ENCODE measurements around the gene GREB1. TPM values are rescaled to one million over a fixed set of nuclear protein-coding genes. Genes with fewer than 3 reads are reported as not detected.

The GREB1 gene
- total RNA-seq, 1 experiment from 2014 or later = 16.5 TPM

DNA sequence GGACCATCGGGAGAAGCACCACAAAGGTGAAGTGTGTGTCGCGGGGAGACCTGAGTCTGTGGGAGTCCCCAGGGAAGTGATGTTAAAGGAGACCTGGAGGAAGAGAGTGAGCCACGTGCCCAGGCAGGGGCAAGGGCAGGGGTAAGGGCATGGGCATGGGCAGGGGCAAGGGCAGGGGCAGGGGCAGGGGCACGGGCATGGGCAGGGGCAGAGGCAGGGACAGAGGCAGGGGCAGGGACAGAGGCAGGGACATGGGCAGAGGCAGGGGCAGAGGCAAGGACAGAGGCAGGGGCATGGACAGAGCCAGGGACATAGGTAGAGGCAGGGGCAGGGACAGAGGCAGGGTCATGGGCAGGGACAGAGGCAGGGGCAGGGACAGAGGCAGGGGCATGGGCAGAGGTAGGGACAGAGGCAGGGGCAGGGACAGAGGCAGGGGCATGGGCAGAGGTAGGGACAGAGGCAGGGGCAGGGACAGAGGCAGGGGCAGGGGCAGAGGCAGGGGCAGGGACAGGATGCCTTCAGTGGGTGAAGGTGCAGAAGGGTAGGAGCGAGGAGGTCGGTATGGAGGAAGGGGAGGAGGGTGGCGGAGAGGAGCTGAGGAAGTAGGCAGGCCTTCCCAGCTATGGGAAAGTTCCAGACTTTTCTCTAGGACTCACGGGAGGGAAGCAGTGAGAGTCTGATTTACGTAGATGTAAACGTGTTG is 102.9 kb downstream of the GREB1 start:
- Histone ChIP-seq H3K9ac (ENCODE audit: extremely low read depth, insufficient read length, low read length) (no peak overlapping the region), H2BK15ac (ENCODE audit: low read depth, low read length) (no peak overlapping the region), H3K79me2 (ENCODE audit: insufficient read depth, low read length) (no peaks in the 10 kb centered on the region), H3T11ph (ENCODE audit: low read length) (no peak overlapping the region), H2BK20ac (ENCODE audit: low read depth, low read length, poor library complexity, severe bottlenecking) (no peak overlapping the region), H4K91ac (ENCODE audit: insufficient read length, low read depth, low read length) (no peak overlapping the region), H3K9me3 (ENCODE audit: control insufficient read depth, low read depth, low read length) (no peaks in the 10 kb centered on the region), H4K20me1 (ENCODE audit: control insufficient read depth, insufficient read depth, insufficient read length) (no peaks in the 10 kb centered on the region), H3K23ac (ENCODE audit: insufficient read length, low read depth, low read length) (no peak overlapping the region), H3K27me3 (ENCODE audit: insufficient read depth, low read length) (no peaks in the 10 kb centered on the region), H3K14ac (ENCODE audit: insufficient read depth, low read length) (no peak overlapping the region; the same call in 1 of the 2 replicates), H3K18ac (ENCODE audit: insufficient read length, low read depth, low read length) (no peak overlapping the region), H4K5ac (ENCODE audit: insufficient read length, low read depth, low read length) (no peak overlapping the region), H3K56ac (ENCODE audit: insufficient read length, low read depth, low read length) (no peak overlapping the region), H3K27ac (ENCODE audit: insufficient read length, low read depth, low read length) (no peak overlapping the region), H2BK120ac (ENCODE audit: low read depth, low read length, poor library complexity, severe bottlenecking) (no peak overlapping the region), H3K23me2 (ENCODE audit: insufficient read length, low read depth, low read length, poor library complexity, severe bottlenecking) (no peaks in the 10 kb centered on the region), H3K4me1 (ENCODE audit: insufficient read depth, low read length) (no peaks in the 10 kb centered on the region), H3K4me2 (ENCODE audit: insufficient read depth, insufficient read length, low read length) (no peak overlapping the region), H2AFZ (ENCODE audit: low read length) (no peak overlapping the region), H2BK5ac (ENCODE audit: insufficient read length, low read length) (no peak overlapping the region), H3K79me1 (ENCODE audit: insufficient read depth, low read depth, low read length, poor library complexity, severe bottlenecking) (no peaks in the 10 kb centered on the region), H4K8ac (replicated peaks; ENCODE audit: insufficient read length, low read depth, low read length) (no peak overlapping the region), H2BK12ac (ENCODE audit: insufficient read length, low read depth, low read length) (no peak overlapping the region), H2AK5ac (ENCODE audit: insufficient read length, low read length) (no peak overlapping the region), H3K4ac (ENCODE audit: low read depth, low read length) (no peak overlapping the region)
- TF ChIP-seq, protein P1, sequence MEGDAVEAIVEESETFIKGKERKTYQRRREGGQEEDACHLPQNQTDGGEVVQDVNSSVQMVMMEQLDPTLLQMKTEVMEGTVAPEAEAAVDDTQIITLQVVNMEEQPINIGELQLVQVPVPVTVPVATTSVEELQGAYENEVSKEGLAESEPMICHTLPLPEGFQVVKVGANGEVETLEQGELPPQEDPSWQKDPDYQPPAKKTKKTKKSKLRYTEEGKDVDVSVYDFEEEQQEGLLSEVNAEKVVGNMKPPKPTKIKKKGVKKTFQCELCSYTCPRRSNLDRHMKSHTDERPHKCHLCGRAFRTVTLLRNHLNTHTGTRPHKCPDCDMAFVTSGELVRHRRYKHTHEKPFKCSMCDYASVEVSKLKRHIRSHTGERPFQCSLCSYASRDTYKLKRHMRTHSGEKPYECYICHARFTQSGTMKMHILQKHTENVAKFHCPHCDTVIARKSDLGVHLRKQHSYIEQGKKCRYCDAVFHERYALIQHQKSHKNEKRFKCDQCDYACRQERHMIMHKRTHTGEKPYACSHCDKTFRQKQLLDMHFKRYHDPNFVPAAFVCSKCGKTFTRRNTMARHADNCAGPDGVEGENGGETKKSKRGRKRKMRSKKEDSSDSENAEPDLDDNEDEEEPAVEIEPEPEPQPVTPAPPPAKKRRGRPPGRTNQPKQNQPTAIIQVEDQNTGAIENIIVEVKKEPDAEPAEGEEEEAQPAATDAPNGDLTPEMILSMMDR (conservative IDR thresholded peaks at IDR 0.05) = no peak
- H3K4me1 Mint-ChIP-seq = no peaks in the 10 kb centered on the region
- H3K36me3 Mint-ChIP-seq (ENCODE audit: insufficient read depth in 1 of 3, low read depth in 3 of 3) = peaks cover 24 to 42% (median 35%) of the 10 kb centered on the region in 3 experiments
- WGBS (ENCODE audit: extremely low coverage, insufficient read length, low lambda C conversion rate) = no CpG with 5 or more reads among the region's 11 CpGs
- DNase-seq = no peak
- H3K9me3 Mint-ChIP-seq = no peaks in the 10 kb centered on the region
- H3K27me3 Mint-ChIP-seq (ENCODE audit: low read depth) = no peaks in the 10 kb centered on the region
- H3K27ac Mint-ChIP-seq = no peak overlapping the region; a peak in 1 of 7 replicates
- no peak overlapping the region for H3K4me3 Mint-ChIP-seq
